ENCODE data around the gene ANKRD11. TPM values are rescaled to one million over a fixed set of nuclear protein-coding genes. Genes with fewer than 3 reads are reported as not detected.

ANKRD11 gene
- total RNA-seq, 2 experiments from 2014 or later: 126 to 133 TPM

GRCh38 chr16:89316701-89317100 lies 173.7 kb downstream of the ANKRD11 start:
- POLR2A ChIA-PET: interaction anchor here (0.8 to 2.5 kb wide), 3 partner anchors 8 to 172 kb away, joined by 3 to 16 read pairs (median 10); partner anchors contain the start of gene ANKRD11
- no peaks in the 10 kb centered on the region for H3K27me3 Mint-ChIP-seq
- H3K9me3 Mint-ChIP-seq: no peaks in the 10 kb centered on the region
- peak overlapping the region; percentile 6 for H3K4me3 Mint-ChIP-seq
- peaks cover 95% of the 10 kb centered on the region for H3K4me1 Mint-ChIP-seq (ENCODE audit: low read depth)
- peaks cover 21% of the 10 kb centered on the region for H3K36me3 Mint-ChIP-seq
- intact Hi-C loops (cut with micrococcal nuclease): loop anchor here (1.0 to 2.0 kb wide), 2 partner anchors 8 to 44 kb away; no protein-coding TSS in a partner anchor
- CTCF ChIA-PET: interaction anchor here (3.2 kb wide), 1 partner anchor 192 kb away, joined by 19 read pairs; the partner anchor contains the start of gene SPG7
- peak overlapping the region; percentile 91 for H3K27ac Mint-ChIP-seq
- DNase-seq: no peak

GRCh38 chr16:89315791-89316581 lies 174.4 kb downstream of the ANKRD11 start:
- CTCF ChIA-PET: interaction anchor here (0.9 to 3.2 kb wide), 5 partner anchors 57 to 241 kb away, joined by 4 to 19 read pairs (median 6); partner anchors contain the start of gene SPG7
- H3K4me1 Mint-ChIP-seq (ENCODE audit: low read depth): peaks cover 92% of the 10 kb centered on the region
- H3K27ac Mint-ChIP-seq: peak overlapping the region; percentile 91
- H3K36me3 Mint-ChIP-seq: peaks cover 23% of the 10 kb centered on the region
- DNase-seq: peak; percentile 89
- POLR2A ChIA-PET: interaction anchor here (1.0 to 2.5 kb wide), 4 partner anchors 8 to 191 kb away, joined by 3 to 16 read pairs (median 7); partner anchors contain the start of gene ANKRD11
- H3K9me3 Mint-ChIP-seq: no peaks in the 10 kb centered on the region
- peak overlapping the region; percentile 37 for H3K4me3 Mint-ChIP-seq
- no peaks in the 10 kb centered on the region for H3K27me3 Mint-ChIP-seq
- intact Hi-C loops (cut with micrococcal nuclease): loop anchor here (1.0 to 2.0 kb wide), 2 partner anchors 8 to 45 kb away; no protein-coding TSS in a partner anchor

DNA sequence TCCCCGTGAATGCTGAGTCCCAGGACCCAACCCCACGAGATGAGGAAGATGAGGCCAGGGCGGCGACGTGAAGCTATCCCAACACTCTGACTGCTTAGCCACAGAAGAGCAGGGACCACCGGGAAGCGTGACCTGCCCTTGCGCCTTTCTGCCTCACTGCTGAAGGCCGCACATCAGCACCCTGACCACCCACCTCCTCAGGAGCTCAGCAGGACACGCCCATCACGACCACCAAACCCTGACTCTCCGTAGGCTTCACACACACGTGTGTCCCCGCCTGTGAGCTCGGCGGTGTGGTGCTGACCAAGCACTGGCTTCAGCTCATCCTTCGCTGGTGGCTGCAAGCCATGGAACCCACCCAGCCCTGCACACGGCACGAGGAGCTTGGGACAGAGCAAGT lies 175.1 kb downstream of the ANKRD11 start:
- H3K36me3 Mint-ChIP-seq: peaks cover 23% of the 10 kb centered on the region
- peaks cover 85% of the 10 kb centered on the region for H3K4me1 Mint-ChIP-seq (ENCODE audit: low read depth)
- POLR2A ChIA-PET: interaction anchor here (0.9 to 2.5 kb wide), 5 partner anchors 9 to 192 kb away, joined by 3 to 16 read pairs (median 4); partner anchors contain the start of gene ANKRD11
- no peak for DNase-seq
- CTCF ChIA-PET: interaction anchor here (0.6 to 3.2 kb wide), 5 partner anchors 23 to 242 kb away, joined by 3 to 19 read pairs (median 6); partner anchors contain the start of gene SPG7
- no peaks in the 10 kb centered on the region for H3K9me3 Mint-ChIP-seq
- no peaks in the 10 kb centered on the region for H3K27me3 Mint-ChIP-seq
- H3K4me3 Mint-ChIP-seq: peak overlapping the region; percentile 55
- intact Hi-C loops (cut with micrococcal nuclease): no loop called here
- peak overlapping the region; percentile 91 for H3K27ac Mint-ChIP-seq

GRCh38 chr16:89314854-89315253 lies 175.5 kb downstream of the ANKRD11 start:
- ChIA-PET CTCF (interaction anchor here (0.6 to 3.2 kb wide), 7 partner anchors 11 to 243 kb away, joined by 3 to 19 read pairs (median 6); partner anchors contain the start of gene SPG7), POLR2A (interaction anchor here (0.9 to 2.5 kb wide), 5 partner anchors 9 to 193 kb away, joined by 3 to 16 read pairs (median 5); partner anchors contain the start of gene ANKRD11)
- Mint-ChIP-seq H3K9me3 (no peaks in the 10 kb centered on the region), H3K4me1 (ENCODE audit: low read depth) (peaks cover 85% of the 10 kb centered on the region), H3K27ac (peak overlapping the region; percentile 91), H3K36me3 (peaks cover 23% of the 10 kb centered on the region), H3K27me3 (no peaks in the 10 kb centered on the region), H3K4me3 (peak overlapping the region; percentile 55)
- intact Hi-C loops (cut with micrococcal nuclease): no loop called here
- DNase-seq: peak; percentile 30

GRCh38 chr16:89314357-89314756 lies 176.0 kb downstream of the ANKRD11 start:
- POLR2A ChIA-PET: interaction anchor here (0.9 to 2.5 kb wide), 5 partner anchors 10 to 193 kb away, joined by 3 to 16 read pairs (median 5); partner anchors contain the start of gene ANKRD11

GRCh38 chr16:89313583-89313982 lies 176.8 kb downstream of the ANKRD11 start:
- no peaks in the 10 kb centered on the region for H3K27me3 Mint-ChIP-seq
- POLR2A ChIA-PET: interaction anchor here (1.4 kb wide), 1 partner anchor 67 kb away, joined by 5 read pairs; no protein-coding TSS in a partner anchor

More at GRCh38 chr16:89314357-89314756, 176.0 kb downstream of the ANKRD11 start:
- no peaks in the 10 kb centered on the region for H3K27me3 Mint-ChIP-seq
- peaks cover 84% of the 10 kb centered on the region for H3K4me1 Mint-ChIP-seq (ENCODE audit: low read depth)
- H3K9me3 Mint-ChIP-seq: no peaks in the 10 kb centered on the region
- CTCF ChIA-PET: interaction anchor here (0.7 to 3.2 kb wide), 6 partner anchors 12 to 195 kb away, joined by 3 to 19 read pairs (median 4); partner anchors contain the start of gene SPG7
- H3K36me3 Mint-ChIP-seq: peaks cover 23% of the 10 kb centered on the region
- H3K27ac Mint-ChIP-seq: peak overlapping the region; percentile 91
- peak; percentile 71 for DNase-seq
- H3K4me3 Mint-ChIP-seq: peak overlapping the region; percentile 55
- intact Hi-C loops (cut with micrococcal nuclease): no loop called here

DNA sequence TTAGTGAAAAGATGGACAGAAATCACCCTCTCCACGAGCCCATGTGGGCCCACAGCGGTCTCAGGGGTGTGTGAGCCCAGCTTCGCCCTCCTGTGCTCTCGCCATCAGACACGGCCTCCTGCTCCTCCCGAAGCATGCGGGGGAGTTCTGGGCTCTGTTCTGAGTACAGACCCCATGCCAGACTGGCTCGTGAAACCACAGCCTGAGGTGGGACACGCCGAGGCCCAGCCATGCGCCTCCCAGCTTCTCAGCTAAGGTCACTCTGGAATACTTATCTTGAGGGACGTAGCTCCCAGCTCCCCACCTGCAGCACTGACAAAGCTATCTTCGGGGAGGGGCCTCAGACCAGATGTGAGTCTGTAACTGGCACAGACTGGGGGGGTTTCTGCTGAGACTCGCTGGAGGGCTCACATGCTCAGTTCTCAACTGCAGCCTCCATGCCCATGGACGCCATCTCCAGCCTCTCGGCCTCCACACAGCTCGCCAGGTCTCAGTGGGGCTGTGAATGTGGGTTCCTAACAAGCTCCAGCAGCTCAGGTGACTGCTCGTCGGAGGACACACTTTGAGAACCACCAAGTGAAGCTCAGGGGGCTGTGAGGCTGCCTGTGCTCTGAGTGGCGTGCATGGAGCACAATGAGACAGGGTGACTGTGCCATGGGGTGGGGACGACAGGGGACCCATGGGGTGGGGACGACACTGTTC lies 177.6 kb downstream of the ANKRD11 start:
- intact Hi-C loops (cut with micrococcal nuclease): no loop called here
- H3K36me3 Mint-ChIP-seq: peaks cover 23% of the 10 kb centered on the region

More at GRCh38 chr16:89313583-89313982, 176.8 kb downstream of the ANKRD11 start:
- Mint-ChIP-seq H3K9me3 (no peaks in the 10 kb centered on the region), H3K27ac (peak overlapping the region; percentile 91), H3K4me3 (peak overlapping the region; percentile 55), H3K4me1 (ENCODE audit: low read depth) (peaks cover 82% of the 10 kb centered on the region), H3K36me3 (peaks cover 23% of the 10 kb centered on the region)
- no peak for DNase-seq
- CTCF ChIA-PET: interaction anchor here (0.6 to 3.2 kb wide), 6 partner anchors 19 to 547 kb away, joined by 3 to 19 read pairs (median 4); partner anchors contain the start of gene SPG7
- intact Hi-C loops (cut with micrococcal nuclease): no loop called here

GRCh38 chr16:89312194-89312593 lies 178.2 kb downstream of the ANKRD11 start:
- no peaks in the 10 kb centered on the region for H3K9me3 Mint-ChIP-seq
- no peaks in the 10 kb centered on the region for H3K27me3 Mint-ChIP-seq
- ChIA-PET POLR2A (no interaction called here), CTCF (interaction anchor here (1.0 to 1.1 kb wide), 2 partner anchors 72 to 197 kb away, joined by 3 read pairs; no protein-coding TSS in a partner anchor)
- H3K4me3 Mint-ChIP-seq: no peak overlapping the region
- peaks cover 24% of the 10 kb centered on the region for H3K36me3 Mint-ChIP-seq
- peak overlapping the region; percentile 20 for H3K27ac Mint-ChIP-seq
- intact Hi-C loops (cut with micrococcal nuclease): no loop called here
- no peak for DNase-seq
- peaks cover 78% of the 10 kb centered on the region for H3K4me1 Mint-ChIP-seq (ENCODE audit: low read depth)

More for the DNA sequence above, 177.6 kb downstream of the ANKRD11 start:
- DNase-seq: no peak
- ChIA-PET POLR2A (no interaction called here), CTCF (interaction anchor here (0.6 to 1.1 kb wide), 3 partner anchors 72 to 548 kb away, joined by 3 read pairs; no protein-coding TSS in a partner anchor)
- Mint-ChIP-seq H3K9me3 (no peaks in the 10 kb centered on the region), H3K4me3 (peak overlapping the region; percentile 12), H3K4me1 (ENCODE audit: low read depth) (peaks cover 81% of the 10 kb centered on the region), H3K27ac (no peak overlapping the region), H3K27me3 (no peaks in the 10 kb centered on the region)

DNA sequence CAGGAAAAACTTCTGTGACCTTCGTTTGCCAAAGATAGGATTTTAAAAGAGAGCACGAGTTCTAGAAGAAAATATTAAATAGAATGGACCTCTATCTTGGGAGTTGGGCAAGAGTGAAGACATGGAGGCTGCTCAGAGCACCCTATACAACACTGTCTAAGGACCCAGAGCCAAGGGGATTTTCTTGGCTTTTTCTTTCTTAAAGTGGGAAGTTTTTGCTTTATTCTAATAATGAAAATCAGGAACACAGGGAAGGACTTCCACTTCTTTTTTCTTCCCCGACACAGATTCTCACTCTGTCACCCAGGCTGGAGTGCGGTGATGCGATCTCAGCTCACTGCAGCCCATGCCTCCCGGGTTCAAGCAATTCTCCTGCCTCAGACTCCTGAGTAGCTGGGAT lies 178.7 kb downstream of the ANKRD11 start:
- no peaks in the 10 kb centered on the region for H3K27me3 Mint-ChIP-seq
- peaks cover 76% of the 10 kb centered on the region for H3K4me1 Mint-ChIP-seq (ENCODE audit: low read depth)

GRCh38 chr16:89309438-89310122 lies 180.8 kb downstream of the ANKRD11 start:
- intact Hi-C loops (cut with micrococcal nuclease): no loop called here
- no peaks in the 10 kb centered on the region for H3K27me3 Mint-ChIP-seq
- peaks cover 24% of the 10 kb centered on the region for H3K36me3 Mint-ChIP-seq
- CTCF ChIA-PET: interaction anchor here (0.6 to 2.8 kb wide), 2 partner anchors 100 to 199 kb away, joined by 3 to 9 read pairs; partner anchors contain the start of gene SPG7
- peak overlapping the region; percentile 23 for H3K27ac Mint-ChIP-seq
- H3K9me3 Mint-ChIP-seq: no peaks in the 10 kb centered on the region
- H3K4me3 Mint-ChIP-seq: no peak overlapping the region
- DNase-seq: no peak
- POLR2A ChIA-PET: no interaction called here
- H3K4me1 Mint-ChIP-seq (ENCODE audit: low read depth): peaks cover 56% of the 10 kb centered on the region

More for the DNA sequence above, 178.7 kb downstream of the ANKRD11 start:
- ChIA-PET CTCF (no interaction called here), POLR2A (no interaction called here)
- no peak for DNase-seq
- peaks cover 27% of the 10 kb centered on the region for H3K36me3 Mint-ChIP-seq
- intact Hi-C loops (cut with micrococcal nuclease): no loop called here
- no peak overlapping the region for H3K4me3 Mint-ChIP-seq
- H3K9me3 Mint-ChIP-seq: no peaks in the 10 kb centered on the region
- peak overlapping the region; percentile 20 for H3K27ac Mint-ChIP-seq
